ENCODE data around the gene FBLN1. TPM values are rescaled to one million over a fixed set of nuclear protein-coding genes. Genes with fewer than 3 reads are reported as not detected.
"Not testable (repeated sequence)": the region's sequence is repeated elsewhere in the genome, so short reads cannot be mapped to it uniquely, and the experiment has no call there.

The FBLN1 gene, protein sequence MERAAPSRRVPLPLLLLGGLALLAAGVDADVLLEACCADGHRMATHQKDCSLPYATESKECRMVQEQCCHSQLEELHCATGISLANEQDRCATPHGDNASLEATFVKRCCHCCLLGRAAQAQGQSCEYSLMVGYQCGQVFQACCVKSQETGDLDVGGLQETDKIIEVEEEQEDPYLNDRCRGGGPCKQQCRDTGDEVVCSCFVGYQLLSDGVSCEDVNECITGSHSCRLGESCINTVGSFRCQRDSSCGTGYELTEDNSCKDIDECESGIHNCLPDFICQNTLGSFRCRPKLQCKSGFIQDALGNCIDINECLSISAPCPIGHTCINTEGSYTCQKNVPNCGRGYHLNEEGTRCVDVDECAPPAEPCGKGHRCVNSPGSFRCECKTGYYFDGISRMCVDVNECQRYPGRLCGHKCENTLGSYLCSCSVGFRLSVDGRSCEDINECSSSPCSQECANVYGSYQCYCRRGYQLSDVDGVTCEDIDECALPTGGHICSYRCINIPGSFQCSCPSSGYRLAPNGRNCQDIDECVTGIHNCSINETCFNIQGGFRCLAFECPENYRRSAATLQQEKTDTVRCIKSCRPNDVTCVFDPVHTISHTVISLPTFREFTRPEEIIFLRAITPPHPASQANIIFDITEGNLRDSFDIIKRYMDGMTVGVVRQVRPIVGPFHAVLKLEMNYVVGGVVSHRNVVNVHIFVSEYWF
- total RNA-seq = not detected

GRCh38 chr22:45502215-45503049 lies at the start of gene FBLN1:
FBLN1 (plus strand) TSS chr22:45502883; CDS start chr22:45502986, 103 bp downstream.
- no peaks in the 10 kb centered on the region for H3K36me3 Mint-ChIP-seq (ENCODE audit: low read depth)
- H3K9me3 Mint-ChIP-seq = no peaks in the 10 kb centered on the region
- H3K27ac Mint-ChIP-seq = no peak within 1 kb of the TSS
- H3K27me3 Mint-ChIP-seq = peaks cover 31% of the 10 kb centered on the region
- H3K4me3 Mint-ChIP-seq = no peak within 1 kb of the TSS
- ChIA-PET CTCF (no interaction called here), POLR2A (no interaction called here)
- H3K4me1 Mint-ChIP-seq = peaks cover 3% of the 10 kb centered on the region
- DNase-seq = no peak

DNA sequence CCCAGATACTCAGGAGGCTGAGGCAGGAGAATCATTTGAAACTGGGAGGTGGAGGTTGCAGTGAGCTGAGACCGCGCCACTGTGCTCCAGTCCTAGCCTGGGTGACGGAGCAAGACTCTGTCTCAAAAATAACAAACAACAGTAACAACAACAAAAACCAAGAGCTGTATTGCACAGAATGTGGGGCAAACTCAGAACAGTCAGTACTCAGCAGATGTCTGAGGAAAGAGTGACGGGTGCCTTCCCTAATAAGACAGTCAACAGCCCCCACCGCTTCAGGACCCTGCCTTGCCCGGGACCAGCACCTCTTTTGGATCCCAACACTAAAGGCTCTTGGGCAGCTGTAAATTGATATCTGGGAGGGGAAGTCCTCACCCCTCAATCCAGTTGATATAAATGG lies 48.9 kb upstream of the FBLN1 start:
- no peak for DNase-seq
- H3K9me3 Mint-ChIP-seq = no peaks in the 10 kb centered on the region
- no peaks in the 10 kb centered on the region for H3K36me3 Mint-ChIP-seq (ENCODE audit: low read depth)
- H3K4me1 Mint-ChIP-seq = no peaks in the 10 kb centered on the region
- no peaks in the 10 kb centered on the region for H3K27me3 Mint-ChIP-seq
- CTCF ChIA-PET = no interaction called here
- no peak overlapping the region for H3K27ac Mint-ChIP-seq
- H3K4me3 Mint-ChIP-seq = no peak overlapping the region
- POLR2A ChIA-PET = no interaction called here

DNA sequence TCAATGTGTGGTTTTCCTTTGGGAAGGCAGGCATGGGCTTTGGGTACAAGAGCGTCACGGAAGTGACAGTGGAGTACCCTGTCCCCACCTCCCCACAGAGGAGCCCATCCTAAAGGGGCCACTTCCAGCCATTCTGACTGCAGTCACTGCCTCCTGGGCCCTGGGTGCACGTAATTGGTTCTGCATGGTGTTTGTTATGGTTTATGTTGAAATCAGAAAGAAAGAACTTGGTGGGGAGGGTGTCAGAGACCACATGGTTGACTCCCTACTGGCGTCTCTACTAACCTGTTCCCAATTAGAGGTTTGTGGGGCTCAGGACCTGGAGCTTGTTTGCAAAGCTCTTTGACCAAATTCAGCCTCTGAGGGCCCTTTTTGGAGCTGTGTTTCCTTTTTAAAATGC lies 48.4 kb upstream of the FBLN1 start:
- H3K4me1 Mint-ChIP-seq = no peaks in the 10 kb centered on the region
- ChIA-PET POLR2A (no interaction called here), CTCF (interaction anchor here (0.5 kb wide), 1 partner anchor 185 kb away, joined by 4 read pairs; no protein-coding TSS in a partner anchor)
- no peaks in the 10 kb centered on the region for H3K27me3 Mint-ChIP-seq
- no peak overlapping the region for H3K4me3 Mint-ChIP-seq
- H3K9me3 Mint-ChIP-seq = no peaks in the 10 kb centered on the region
- no peak for DNase-seq
- H3K27ac Mint-ChIP-seq = no peak overlapping the region
- H3K36me3 Mint-ChIP-seq (ENCODE audit: low read depth) = no peaks in the 10 kb centered on the region

DNA sequence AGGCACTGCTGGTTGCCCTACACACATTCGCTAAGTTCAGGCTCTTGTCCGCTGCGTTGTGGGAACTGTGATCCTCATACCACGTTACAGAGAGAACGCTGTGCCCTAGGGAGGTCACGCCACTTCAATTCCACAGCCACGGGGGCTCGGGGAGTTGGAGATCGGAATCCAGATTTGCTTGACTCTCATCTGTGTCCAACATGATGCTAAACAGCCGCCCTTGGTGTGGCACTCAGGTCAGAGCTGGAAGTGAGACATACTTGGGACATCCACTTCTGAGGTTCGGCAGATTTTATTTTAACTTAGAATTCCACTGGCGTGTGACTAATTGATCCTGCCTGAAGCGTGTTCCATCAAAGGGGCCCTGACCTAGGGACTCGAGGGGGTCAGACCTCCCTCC lies 47.5 kb upstream of the FBLN1 start:
- H3K27me3 Mint-ChIP-seq = no peaks in the 10 kb centered on the region
- H3K36me3 Mint-ChIP-seq (ENCODE audit: low read depth) = no peaks in the 10 kb centered on the region
- H3K9me3 Mint-ChIP-seq = no peaks in the 10 kb centered on the region
- no peak overlapping the region for H3K4me3 Mint-ChIP-seq
- DNase-seq = no peak
- H3K4me1 Mint-ChIP-seq = no peaks in the 10 kb centered on the region
- POLR2A ChIA-PET = no interaction called here
- CTCF ChIA-PET = interaction anchor here (0.5 kb wide), 1 partner anchor 18 kb away, joined by 3 read pairs; no protein-coding TSS in a partner anchor
- H3K27ac Mint-ChIP-seq = no peak overlapping the region

- Mint-ChIP-seq H3K36me3 (ENCODE audit: low read depth) (no peaks in the 10 kb centered on the region), H3K27ac (no peak overlapping the region), H3K27me3 (no peaks in the 10 kb centered on the region), H3K4me1 (no peaks in the 10 kb centered on the region), H3K4me3 (no peak overlapping the region), H3K9me3 (no peaks in the 10 kb centered on the region)
- DNase-seq = no peak
- CTCF ChIA-PET = interaction anchor here (0.5 kb wide), 1 partner anchor 18 kb away, joined by 3 read pairs; no protein-coding TSS in a partner anchor
- POLR2A ChIA-PET = no interaction called here
These were observed 47.1 kb upstream of the FBLN1 start for GRCh38 chr22:45455621-45456020.

DNA sequence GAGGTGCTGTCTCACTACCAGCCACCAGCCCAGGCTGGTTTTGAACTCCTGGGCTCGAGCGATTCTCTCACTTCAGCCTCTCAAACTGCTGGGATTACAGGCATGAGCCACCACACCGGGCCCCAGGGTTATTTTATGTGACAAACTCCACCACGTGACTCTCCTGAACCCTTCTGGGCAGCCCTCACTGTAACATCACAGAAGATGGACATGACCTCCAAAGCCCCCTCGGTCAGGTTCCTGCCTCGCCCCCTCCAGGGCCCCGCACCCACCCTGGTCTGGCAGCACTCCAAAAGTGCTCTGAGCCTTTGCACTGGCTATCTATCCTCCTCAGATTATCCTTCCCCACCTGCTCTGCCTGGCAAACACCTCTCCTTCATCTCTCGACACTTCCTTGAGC lies 45.9 kb upstream of the FBLN1 start:
- ChIA-PET CTCF (interaction anchor here (0.5 kb wide), 1 partner anchor 72 kb away, joined by 3 read pairs; no protein-coding TSS in a partner anchor), POLR2A (no interaction called here)
- Mint-ChIP-seq H3K36me3 (ENCODE audit: low read depth) (no peaks in the 10 kb centered on the region), H3K27me3 (no peaks in the 10 kb centered on the region), H3K27ac (no peak overlapping the region), H3K4me1 (no peaks in the 10 kb centered on the region), H3K9me3 (no peaks in the 10 kb centered on the region), H3K4me3 (no peak overlapping the region)
- no peak for DNase-seq

GRCh38 chr22:45458532-45458931 lies 44.2 kb upstream of the FBLN1 start:
- Mint-ChIP-seq H3K36me3 (ENCODE audit: low read depth) (no peaks in the 10 kb centered on the region), H3K4me3 (no peak overlapping the region), H3K9me3 (no peaks in the 10 kb centered on the region), H3K4me1 (no peaks in the 10 kb centered on the region), H3K27me3 (no peaks in the 10 kb centered on the region), H3K27ac (no peak overlapping the region)
- DNase-seq = no peak
- ChIA-PET CTCF (no interaction called here), POLR2A (no interaction called here)

DNA sequence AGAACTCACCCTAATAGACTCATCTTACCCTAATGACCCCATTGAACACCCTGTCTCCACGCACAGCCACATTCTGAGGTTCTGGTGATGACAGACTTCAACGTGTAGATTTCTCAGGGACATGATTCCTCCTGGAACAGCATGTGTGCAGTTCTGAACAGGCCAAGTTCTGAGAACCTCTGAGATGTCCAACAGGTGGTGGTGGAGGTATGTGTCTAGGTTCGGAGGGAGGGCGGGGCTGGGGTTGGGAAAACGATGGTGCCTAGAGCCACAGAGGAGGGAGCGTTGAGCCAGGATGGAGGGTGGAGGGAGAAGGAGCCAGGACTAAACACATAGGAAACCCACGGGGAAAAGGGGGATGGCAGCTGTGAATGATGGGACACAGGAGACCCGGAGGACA lies 43.4 kb upstream of the FBLN1 start:
- Mint-ChIP-seq H3K36me3 (ENCODE audit: low read depth) (no peaks in the 10 kb centered on the region), H3K27me3 (no peaks in the 10 kb centered on the region), H3K9me3 (no peaks in the 10 kb centered on the region), H3K27ac (no peak overlapping the region), H3K4me1 (no peaks in the 10 kb centered on the region), H3K4me3 (no peak overlapping the region)
- ChIA-PET CTCF (no interaction called here), POLR2A (no interaction called here)
- DNase-seq = no peak

GRCh38 chr22:45460288-45461109 lies 42.2 kb upstream of the FBLN1 start:
- Mint-ChIP-seq H3K36me3 (ENCODE audit: low read depth) (no peaks in the 10 kb centered on the region), H3K4me3 (no peak overlapping the region), H3K27me3 (peaks cover under 1% of the 10 kb centered on the region), H3K27ac (no peak overlapping the region), H3K4me1 (no peaks in the 10 kb centered on the region), H3K9me3 (no peaks in the 10 kb centered on the region)
- no peak for DNase-seq
- CTCF ChIA-PET = interaction anchor here (0.6 to 1.2 kb wide), 2 partner anchors 43 to 290 kb away, joined by 3 to 4 read pairs; no protein-coding TSS in a partner anchor
- POLR2A ChIA-PET = no interaction called here

- CTCF ChIA-PET = interaction anchor here (0.6 kb wide), 1 partner anchor 104 kb away, joined by 3 read pairs; no protein-coding TSS in a partner anchor
- H3K27ac Mint-ChIP-seq = no peak overlapping the region
- no peaks in the 10 kb centered on the region for H3K4me1 Mint-ChIP-seq
- H3K4me3 Mint-ChIP-seq = no peak overlapping the region
- POLR2A ChIA-PET = interaction anchor here (0.5 kb wide), 1 partner anchor 96 kb away, joined by 3 read pairs; no protein-coding TSS in a partner anchor
- DNase-seq = no peak
- H3K27me3 Mint-ChIP-seq = peaks cover 7% of the 10 kb centered on the region
- no peaks in the 10 kb centered on the region for H3K36me3 Mint-ChIP-seq (ENCODE audit: low read depth)
- peaks cover 3% of the 10 kb centered on the region for H3K9me3 Mint-ChIP-seq
These were observed 40.5 kb upstream of the FBLN1 start for GRCh38 chr22:45462034-45462655.

GRCh38 chr22:45463691-45464090 lies 39.0 kb upstream of the FBLN1 start:
- H3K9me3 Mint-ChIP-seq; H3K4me1 Mint-ChIP-seq; H3K36me3 Mint-ChIP-seq (ENCODE audit: low read depth); H3K4me3 Mint-ChIP-seq; POLR2A ChIA-PET; H3K27me3 Mint-ChIP-seq; H3K27ac Mint-ChIP-seq; DNase-seq; CTCF ChIA-PET: not testable (repeated sequence)

DNA sequence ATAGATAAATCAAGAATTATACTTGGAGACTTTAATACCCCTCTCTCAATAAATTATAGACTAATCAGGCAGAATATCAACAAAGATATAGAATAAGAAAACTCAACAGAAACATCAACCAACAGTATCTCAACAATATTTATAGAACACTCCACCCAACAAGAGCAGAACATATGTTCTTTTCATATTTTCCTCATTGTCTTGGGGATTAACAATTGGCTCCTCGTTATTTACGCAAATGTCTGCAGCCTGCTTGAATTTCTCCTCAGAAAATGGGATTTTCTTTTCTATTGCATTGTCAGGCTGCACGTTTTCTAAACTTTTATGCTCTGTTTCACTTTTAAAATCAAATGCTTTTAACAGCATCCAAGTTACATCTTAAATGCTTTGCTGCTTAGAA lies 37.0 kb upstream of the FBLN1 start:
- POLR2A ChIA-PET = no interaction called here
- CTCF ChIA-PET = interaction anchor here (0.7 kb wide), 1 partner anchor 205 kb away, joined by 3 read pairs; no protein-coding TSS in a partner anchor
- H3K27ac Mint-ChIP-seq = no peak overlapping the region
- DNase-seq = no peak
- H3K4me3 Mint-ChIP-seq = no peak overlapping the region
- H3K36me3 Mint-ChIP-seq (ENCODE audit: low read depth) = no peaks in the 10 kb centered on the region
- H3K27me3 Mint-ChIP-seq = peaks cover 10% of the 10 kb centered on the region
- H3K9me3 Mint-ChIP-seq = peaks cover 3% of the 10 kb centered on the region
- no peaks in the 10 kb centered on the region for H3K4me1 Mint-ChIP-seq
